GDM1 (cell line): Measurements from ENCODE around the gene NUP98.

Experiments used
- DNase-seq: peaks from one replicate; lab custom pipeline; 2025; lab: John Stamatoyannopoulos, UW

Gene NUP98

DNA sequence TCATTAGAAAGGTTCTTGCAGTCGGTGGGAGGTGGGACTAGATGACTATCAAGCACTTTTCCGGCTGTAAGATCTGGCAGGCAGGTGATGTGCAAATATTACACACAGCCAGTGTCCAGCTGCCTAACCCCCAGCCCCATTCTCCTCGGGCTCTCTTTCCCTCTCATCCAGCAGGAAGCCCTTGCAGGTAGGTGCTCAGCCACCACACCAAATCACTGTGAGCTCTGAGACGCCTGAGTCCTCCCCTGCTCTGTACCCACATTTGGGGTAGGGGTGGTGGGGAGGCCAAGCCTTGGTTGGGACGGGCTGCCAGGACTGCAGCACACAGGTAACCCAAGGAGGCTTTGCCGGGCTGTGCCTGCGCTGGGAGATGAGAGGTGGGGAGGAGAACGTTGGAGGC, 156.2 kb downstream of the NUP98 start:
- DNase-seq, result no peak

GRCh38 chr11:3639841-3640240, 157.5 kb downstream of the NUP98 start:
- DNase-seq, result no peak

GRCh38 chr11:3638513-3638912, 158.8 kb downstream of the NUP98 start:
- no peak for DNase-seq

- no peak for DNase-seq
These were observed 160.2 kb downstream of the NUP98 start for GRCh38 chr11:3637201-3637600.

DNA sequence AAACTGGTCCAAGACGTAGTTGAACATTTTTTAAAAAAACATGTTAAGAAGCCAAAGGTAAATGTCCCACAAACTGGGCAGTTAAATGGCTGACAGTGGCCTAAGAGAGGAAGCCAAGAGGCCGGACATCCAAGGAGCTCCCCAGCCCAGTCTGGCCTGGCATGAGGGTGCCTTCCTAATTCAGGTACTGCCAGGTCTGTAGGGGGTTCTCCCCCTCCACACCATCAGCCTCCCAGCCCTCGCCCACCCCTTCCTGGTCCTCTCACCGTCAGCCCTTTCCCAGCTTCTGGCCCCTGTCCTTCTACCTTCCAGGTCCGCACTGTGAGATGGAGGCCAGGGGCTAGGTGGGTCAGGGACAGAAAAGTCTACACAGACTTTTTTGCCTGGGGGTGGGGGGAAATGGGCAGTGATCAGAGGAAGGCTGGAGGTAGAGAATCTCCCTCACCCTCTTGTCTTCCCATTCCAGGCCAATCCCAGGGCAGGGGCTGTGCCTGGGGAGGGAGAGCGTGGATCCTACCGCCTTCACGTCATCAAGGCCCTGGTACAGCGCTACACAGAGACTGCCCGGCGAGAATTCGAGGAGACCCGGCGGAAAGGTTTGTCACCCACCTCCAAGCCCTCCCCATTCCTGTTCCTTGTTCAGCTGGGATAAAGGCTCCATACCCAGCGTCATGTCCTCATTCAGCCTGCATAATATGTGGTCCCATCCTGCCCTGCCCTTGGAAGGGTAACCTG, 161.5 kb downstream of the NUP98 start:
- no peak for DNase-seq

- DNase-seq, result no peak
These were observed 165.2 kb downstream of the NUP98 start for GRCh38 chr11:3632070-3632660.

DNA sequence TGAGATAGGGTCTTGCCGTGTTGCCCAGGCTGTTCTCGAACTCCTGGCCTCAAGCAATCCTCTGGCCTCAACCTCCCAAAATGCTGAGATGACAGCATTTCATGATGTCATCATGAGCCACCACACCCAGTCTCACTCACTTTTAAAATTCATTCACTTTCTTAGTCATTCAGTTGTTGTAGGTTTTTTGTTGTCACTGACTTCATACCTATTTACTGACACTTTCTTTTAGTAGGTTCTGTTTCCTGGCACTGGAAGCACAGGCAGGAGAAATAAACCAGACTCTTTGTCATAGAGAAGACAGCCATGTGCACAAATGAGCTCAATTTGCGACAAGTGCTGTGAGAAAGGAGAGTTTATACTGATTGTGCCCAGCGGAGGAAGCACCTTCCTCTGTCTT, 166.0 kb downstream of the NUP98 start:
- no peak for DNase-seq

DNA sequence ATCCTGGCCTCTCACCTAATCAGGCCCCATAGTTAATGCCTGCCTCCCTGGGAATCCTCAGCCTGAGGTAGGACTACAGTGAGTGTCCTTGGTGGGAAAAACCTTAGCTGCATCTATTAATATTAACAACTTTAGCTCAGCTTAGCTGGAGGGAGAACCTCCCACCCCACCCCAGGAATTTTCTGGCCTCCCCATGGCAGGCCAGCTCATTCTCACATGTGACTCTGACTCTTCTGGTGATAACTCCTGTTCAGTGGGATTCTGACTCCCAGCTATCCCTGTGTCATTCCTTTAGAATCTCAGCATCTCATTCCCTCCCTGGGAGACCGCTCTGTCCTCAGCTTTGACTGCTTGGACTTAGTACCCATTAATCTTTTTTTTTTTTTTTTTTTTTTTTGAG, 170.1 kb downstream of the NUP98 start:
- DNase-seq, result no peak

- peak; percentile 94 for DNase-seq
These were observed 170.9 kb downstream of the NUP98 start for GRCh38 chr11:3626250-3626960.
